NB4 (cell line): ENCODE results near the gene LMTK3.

ENCODE experiments used
- POLR2A ChIP-seq: IDR thresholded peaks from 2 replicates; pipeline ENCODE4 v1.6.1; 2011; ENCODE audit warnings: mild to moderate bottlenecking; ENCODE audit not compliant: insufficient read length; ENCODE audit errors: extremely low read depth
- TF ChIP-seq, protein P1 (sequence below): IDR thresholded peaks from one replicate; pipeline ENCODE4 v1.5.1; 2012; ENCODE audit warnings: low read depth, low read length
- TF ChIP-seq, protein P2 (sequence below): IDR thresholded peaks from 2 replicates; pipeline ENCODE4 v1.6.1; 2011; ENCODE audit warnings: low read depth, low read length

DNA sequence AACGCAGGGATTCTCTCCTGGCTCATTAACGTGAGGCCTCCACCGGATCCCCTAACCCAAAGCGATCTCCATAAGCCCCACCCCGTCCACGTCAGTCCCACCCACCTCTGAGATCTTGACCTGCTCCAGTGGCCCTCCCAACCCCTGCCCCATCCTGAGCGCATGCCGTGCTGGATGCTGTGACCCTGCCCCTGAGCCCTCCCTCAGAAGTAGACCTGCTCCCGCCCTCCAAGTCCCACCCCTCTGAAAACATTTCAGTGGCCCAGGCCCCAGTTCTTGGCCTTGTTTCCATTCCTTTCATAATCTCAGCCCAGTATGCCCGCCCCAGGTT is 19.9 kb downstream of the LMTK3 start:
- TF ChIP-seq, protein P1, sequence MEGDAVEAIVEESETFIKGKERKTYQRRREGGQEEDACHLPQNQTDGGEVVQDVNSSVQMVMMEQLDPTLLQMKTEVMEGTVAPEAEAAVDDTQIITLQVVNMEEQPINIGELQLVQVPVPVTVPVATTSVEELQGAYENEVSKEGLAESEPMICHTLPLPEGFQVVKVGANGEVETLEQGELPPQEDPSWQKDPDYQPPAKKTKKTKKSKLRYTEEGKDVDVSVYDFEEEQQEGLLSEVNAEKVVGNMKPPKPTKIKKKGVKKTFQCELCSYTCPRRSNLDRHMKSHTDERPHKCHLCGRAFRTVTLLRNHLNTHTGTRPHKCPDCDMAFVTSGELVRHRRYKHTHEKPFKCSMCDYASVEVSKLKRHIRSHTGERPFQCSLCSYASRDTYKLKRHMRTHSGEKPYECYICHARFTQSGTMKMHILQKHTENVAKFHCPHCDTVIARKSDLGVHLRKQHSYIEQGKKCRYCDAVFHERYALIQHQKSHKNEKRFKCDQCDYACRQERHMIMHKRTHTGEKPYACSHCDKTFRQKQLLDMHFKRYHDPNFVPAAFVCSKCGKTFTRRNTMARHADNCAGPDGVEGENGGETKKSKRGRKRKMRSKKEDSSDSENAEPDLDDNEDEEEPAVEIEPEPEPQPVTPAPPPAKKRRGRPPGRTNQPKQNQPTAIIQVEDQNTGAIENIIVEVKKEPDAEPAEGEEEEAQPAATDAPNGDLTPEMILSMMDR: no peak
- TF ChIP-seq POLR2A: no peak
- TF ChIP-seq, protein P2, sequence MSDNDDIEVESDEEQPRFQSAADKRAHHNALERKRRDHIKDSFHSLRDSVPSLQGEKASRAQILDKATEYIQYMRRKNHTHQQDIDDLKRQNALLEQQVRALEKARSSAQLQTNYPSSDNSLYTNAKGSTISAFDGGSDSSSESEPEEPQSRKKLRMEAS: no peak
